Thoracic aorta (tissue), 2 donors: Measurements from ENCODE around the gene MUC5B. TPM values are rescaled to one million over a fixed set of nuclear protein-coding genes. Genes with fewer than 3 reads are reported as not detected.
"Not testable (repeated sequence)": the region's sequence is repeated elsewhere in the genome, so short reads cannot be mapped to it uniquely, and the experiment has no call there.

Source experiments
- ATAC-seq: fragments of 150-250 bp; one replicate; pipeline ENCODE4 v1.8.0; 2017; ENCODE audit warnings: low read depth; ENCODE audit not compliant: insufficient number of reproducible peaks, low FRiP score
- DNase-seq: peaks from one replicate; pipeline ENCODE4 v3.0.0-alpha.2; 2020; ENCODE audit warnings: low spot score
- H3K27ac ChIP-seq, 2 donors: fragments of 200-600 bp; sonication (generic); 1 replicate in 1 of 2; 2 replicates in 1 of 2; pipeline ENCODE4 v1.5.1; 2016; ENCODE audit warnings: mild to moderate bottlenecking in 2 of 2, moderate library complexity in 2 of 2
- H3K27me3 ChIP-seq: fragments of 200-600 bp; sonication (generic); replicated peaks from 2 replicates; pipeline ENCODE4 v1.6.0; 2016; ENCODE audit warnings: mild to moderate bottlenecking; ENCODE audit not compliant: insufficient read depth
- H3K36me3 ChIP-seq: fragments of 200-600 bp; sonication (generic); one replicate; pipeline ENCODE4 v1.5.1; 2016
- H3K4me1 ChIP-seq, 2 donors: fragments of 200-600 bp; sonication (generic); 1 replicate in 1 of 2; 2 replicates in 1 of 2; pipeline versions ENCODE4 v1.5.1 to v1.6.0; 2016; ENCODE audit warnings: low read depth in 2 of 2, mild to moderate bottlenecking in 1 of 2; ENCODE audit not compliant: control insufficient read depth in 1 of 2
- H3K4me3 ChIP-seq: fragments of 200-600 bp; sonication (generic); 2 replicates; pipeline ENCODE4 v1.5.1; 2016; ENCODE audit warnings: mild to moderate bottlenecking
- H3K9me3 ChIP-seq: fragments of 200-600 bp; sonication (generic); 2 replicates; pipeline ENCODE4 v1.5.1; 2016
- CTCF ChIP-seq: fragments of 200-600 bp; sonication (generic); IDR thresholded peaks from one replicate; pipeline ENCODE4 v1.5.1; 2019; ENCODE audit warnings: antibody characterized with exemption
- total RNA-seq, 2 donors: library from RNA; depleted of rRNA; stranded (reverse); fragments of >200 nt; gene quantifications; one replicate each; pipeline versions ENCODE4 v1.1.0 to v1.2.3, GENCODE V29; 2016

Gene MUC5B
- total RNA-seq, 2 donors from 2014 or later, result not detected

- no peak for ATAC-seq
- H3K4me1 ChIP-seq, result no peaks in the 10 kb centered on the region
- no peaks in the 10 kb centered on the region for H3K36me3 ChIP-seq
- no peak overlapping the region for H3K4me3 ChIP-seq
- TF ChIP-seq CTCF, result no peak
- no peak for DNase-seq
- no peaks in the 10 kb centered on the region for H3K9me3 ChIP-seq
- no peaks in the 10 kb centered on the region for H3K27me3 ChIP-seq
- no peak overlapping the region for H3K27ac ChIP-seq
Measured at GRCh38 chr11:1240771-1241170, 17.9 kb downstream of the MUC5B start.

GRCh38 chr11:1241706-1242105 lies 18.8 kb downstream of the MUC5B start:
- ATAC-seq, result no peak
- Histone ChIP-seq H3K4me3 (no peak overlapping the region), H3K36me3 (no peaks in the 10 kb centered on the region), H3K9me3 (no peaks in the 10 kb centered on the region), H3K27me3 (no peaks in the 10 kb centered on the region), H3K4me1 (no peaks in the 10 kb centered on the region), H3K27ac (no peak overlapping the region)
- TF ChIP-seq CTCF, result no peak
- no peak for DNase-seq

- no peaks in the 10 kb centered on the region for H3K36me3 ChIP-seq
- no peaks in the 10 kb centered on the region for H3K9me3 ChIP-seq
- no peaks in the 10 kb centered on the region for H3K4me1 ChIP-seq
- DNase-seq (no peak), ATAC-seq (no peak)
- H3K27ac ChIP-seq, result no peak overlapping the region
- no peaks in the 10 kb centered on the region for H3K27me3 ChIP-seq
- no peak overlapping the region for H3K4me3 ChIP-seq
- no peak for TF ChIP-seq CTCF
Measured at GRCh38 chr11:1242289-1242688, 19.4 kb downstream of the MUC5B start.

GRCh38 chr11:1242751-1243150 lies 19.9 kb downstream of the MUC5B start:
- not testable (repeated sequence) for H3K4me3 ChIP-seq

GRCh38 chr11:1243521-1243920 lies 20.7 kb downstream of the MUC5B start:
- H3K4me1 ChIP-seq, H3K36me3 ChIP-seq, H3K27me3 ChIP-seq, DNase-seq, H3K9me3 ChIP-seq, H3K4me3 ChIP-seq, ATAC-seq, H3K27ac ChIP-seq: not testable (repeated sequence)

More at GRCh38 chr11:1242751-1243150, 19.9 kb downstream of the MUC5B start:
- not testable (repeated sequence) for H3K36me3 ChIP-seq, H3K27ac ChIP-seq, H3K9me3 ChIP-seq, DNase-seq, H3K4me1 ChIP-seq, ATAC-seq, H3K27me3 ChIP-seq

- not testable (repeated sequence) for H3K4me1 ChIP-seq, H3K27me3 ChIP-seq, DNase-seq, ATAC-seq, H3K27ac ChIP-seq, H3K4me3 ChIP-seq, H3K36me3 ChIP-seq, H3K9me3 ChIP-seq
Measured at GRCh38 chr11:1244557-1244956, 21.7 kb downstream of the MUC5B start.

GRCh38 chr11:1245717-1246116 lies 22.9 kb downstream of the MUC5B start:
- not testable (repeated sequence) for ATAC-seq, H3K27me3 ChIP-seq, H3K36me3 ChIP-seq, DNase-seq, H3K4me3 ChIP-seq, H3K9me3 ChIP-seq, H3K27ac ChIP-seq, H3K4me1 ChIP-seq

GRCh38 chr11:1246301-1246700 lies 23.4 kb downstream of the MUC5B start:
- not testable (repeated sequence) for DNase-seq, H3K9me3 ChIP-seq, H3K4me3 ChIP-seq, H3K27me3 ChIP-seq, H3K4me1 ChIP-seq, H3K36me3 ChIP-seq, H3K27ac ChIP-seq, ATAC-seq

GRCh38 chr11:1247026-1247425 lies 24.2 kb downstream of the MUC5B start:
- ATAC-seq, result not testable (repeated sequence)

GRCh38 chr11:1248951-1249350 lies 26.1 kb downstream of the MUC5B start:
- not testable (repeated sequence) for H3K27me3 ChIP-seq, ATAC-seq, H3K27ac ChIP-seq

More at GRCh38 chr11:1247026-1247425, 24.2 kb downstream of the MUC5B start:
- DNase-seq, H3K27me3 ChIP-seq, H3K36me3 ChIP-seq, H3K9me3 ChIP-seq, H3K27ac ChIP-seq, H3K4me3 ChIP-seq, H3K4me1 ChIP-seq: not testable (repeated sequence)

More at GRCh38 chr11:1248951-1249350, 26.1 kb downstream of the MUC5B start:
- H3K36me3 ChIP-seq, DNase-seq, H3K9me3 ChIP-seq, H3K4me1 ChIP-seq, H3K4me3 ChIP-seq: not testable (repeated sequence)
